ENCODE results near the gene REC8.
"Not testable (repeated sequence)": the region's sequence is repeated elsewhere in the genome, so short reads cannot be mapped to it uniquely, and the experiment has no call there.

GRCh38 chr14:24202538-24202937, 30.7 kb downstream of the REC8 start:
- TF ChIP-seq CTCF (conservative IDR thresholded peaks at IDR 0.05); EZH2 (IDR thresholded peaks at IDR 0.05; ENCODE audit: low read depth): not testable (repeated sequence)
